NT2/D1 (cell line): ENCODE results near the gene FAM78A.

Experiments
- SUZ12 ChIP-seq: IDR thresholded peaks from 2 replicates; pipeline ENCODE4 v1.6.1; 2011; ENCODE audit not compliant: insufficient read length, insufficient read depth; ENCODE audit errors: extremely low read depth
- YY1 ChIP-seq: IDR thresholded peaks from 2 replicates; pipeline ENCODE4 v1.6.1; 2011; ENCODE audit not compliant: insufficient read length, insufficient read depth
- ZNF274 ChIP-seq: IDR thresholded peaks from 2 replicates; pipeline ENCODE4 v1.6.1; 2011; ENCODE audit warnings: mild to moderate bottlenecking, low read depth, low read length

DNA sequence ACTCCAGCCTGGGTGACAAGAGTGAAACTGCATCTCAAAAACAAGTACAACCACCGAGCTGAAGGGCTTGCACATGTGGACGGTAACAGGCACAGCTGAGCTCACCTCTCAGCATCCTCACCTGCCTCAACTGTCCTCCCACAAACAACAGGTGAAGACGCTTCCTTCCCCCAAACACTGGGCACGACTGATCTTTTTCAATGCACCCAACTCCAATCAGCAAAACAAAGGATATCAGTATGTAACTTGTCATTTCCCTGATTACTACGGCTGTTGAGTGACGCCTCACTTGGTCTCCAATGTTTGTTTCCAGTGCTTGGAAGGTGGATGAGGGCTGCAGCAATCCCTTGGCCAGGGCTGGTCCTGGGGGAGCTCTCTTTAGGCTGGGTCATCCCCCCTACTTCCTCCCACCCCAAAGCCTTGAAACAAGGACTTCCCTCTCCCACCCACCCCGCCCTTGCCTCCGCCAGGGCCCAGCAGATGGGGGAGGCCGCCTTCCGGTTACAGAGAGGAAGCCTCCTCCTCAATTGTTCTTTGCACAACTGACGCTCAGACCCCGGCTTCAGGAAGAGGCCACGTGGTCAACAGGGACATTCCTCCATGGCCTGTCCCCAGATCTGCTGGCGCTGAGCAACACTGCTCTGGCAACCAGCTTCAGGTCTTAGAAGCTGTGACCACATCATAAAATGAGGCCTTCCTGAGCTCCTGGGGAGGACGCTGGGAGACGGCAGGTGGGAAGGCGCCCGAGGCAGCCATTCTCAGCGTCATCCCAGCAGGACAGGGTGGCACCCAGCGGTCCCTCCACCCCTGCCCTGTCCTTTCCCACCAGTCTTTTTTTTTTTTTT, 5.9 kb downstream of the FAM78A start:
- TF ChIP-seq YY1 (no peak), SUZ12 (no peak), ZNF274 (no peak)
